Measurements from ENCODE around the gene BGLAP.

GRCh38 chr1:156214024-156214748 lies 27.8 kb upstream of the BGLAP start:
- no peak for TF ChIP-seq CTCF (IDR thresholded peaks at IDR 0.05)
- TF ChIP-seq POLR2A (IDR thresholded peaks at IDR 0.05) = no peak
- TF ChIP-seq POLR2AphosphoS5 (IDR thresholded peaks at IDR 0.05) = no peak

Data from transverse colon (tissue), 4 donors.